IMR-90 (cell line): ENCODE measurements around the gene FAM120A. TPM values are rescaled to one million over a fixed set of nuclear protein-coding genes. Genes with fewer than 3 reads are reported as not detected.

Source experiments
- ATAC-seq: fragments of 200-7000 bp; cut with Tn5 transposase; 2 replicates; pipeline ENCODE4 v1.9.1; 2020; ENCODE audit warnings: low read depth, mild to moderate bottlenecking, moderate library complexity
- BruUV-seq: library from RNA; stranded (reverse); fragments of 400-500 nt; replicated peaks from 2 replicates; lab custom pipeline; 2021; lab: Mats Ljungman, UMichigan
- CTCF ChIA-PET: fragments of 300-600 bp; formaldehyde crosslinking; extraction: SDS; loops from one replicate; lab custom pipeline; 2021; ENCODE audit warnings: antibody characterized with exemption; lab: Yijun Ruan, JAX
- POLR2A ChIA-PET: fragments of 300-600 bp; sonication (Branson Sonifier 250); formaldehyde crosslinking; loops from one replicate; lab custom pipeline; 2022; ENCODE audit warnings: antibody characterized with exemption; ENCODE audit not compliant: unreplicated experiment; lab: Charles Lee
- DNase-seq: peaks from one replicate; pipeline ENCODE4 v3.0.0; 2013
- H2AFZ ChIP-seq: replicated peaks from 2 replicates; pipeline ENCODE3; 2013; ENCODE audit warnings: low read length, mild to moderate bottlenecking; ENCODE audit not compliant: poor library complexity
- H2AK5ac ChIP-seq: 2 replicates; pipeline ENCODE4 v1.6.1; 2013; ENCODE audit warnings: low read depth, low read length, inconsistent platforms
- H2AK9ac ChIP-seq: replicated peaks from 2 replicates; pipeline ENCODE3; 2013; ENCODE audit warnings: mild to moderate bottlenecking, low read depth, low read length, moderate library complexity; ENCODE audit not compliant: poor library complexity
- H2BK120ac ChIP-seq: 2 replicates; pipeline ENCODE4 v1.6.1; 2013; ENCODE audit warnings: low read depth, low read length, inconsistent platforms
- H2BK15ac ChIP-seq: 3 replicates; pipeline ENCODE4 v1.6.1; 2013; ENCODE audit warnings: low read depth, low read length, inconsistent platforms
- H2BK20ac ChIP-seq: 2 replicates; pipeline ENCODE4 v1.6.1; 2013; ENCODE audit warnings: low read depth, mild to moderate bottlenecking, inconsistent platforms, low read length, moderate library complexity
- H2BK5ac ChIP-seq: 2 replicates; pipeline ENCODE4 v1.6.1; 2013; ENCODE audit warnings: mild to moderate bottlenecking, low read depth, low read length, inconsistent platforms; ENCODE audit not compliant: poor library complexity, severe bottlenecking
- H3K14ac ChIP-seq: replicated peaks from 2 replicates; pipeline ENCODE4 v1.6.1; 2013; ENCODE audit warnings: low read depth, low read length, inconsistent platforms
- H3K18ac ChIP-seq: 2 replicates; pipeline ENCODE4 v1.6.1; 2013; ENCODE audit warnings: low read depth, low read length, control low read depth
- H3K23ac ChIP-seq: 2 replicates; pipeline ENCODE4 v1.6.1; 2013; ENCODE audit warnings: low read depth, low read length, inconsistent platforms
- H3K27ac ChIP-seq: 2 replicates; pipeline ENCODE4 v1.5.1; 2013; ENCODE audit warnings: mild to moderate bottlenecking, control low read depth, low read length; ENCODE audit not compliant: insufficient read depth
- H3K27me3 ChIP-seq: 2 replicates; pipeline ENCODE4 v1.6.1; 2013; ENCODE audit warnings: low read length; ENCODE audit not compliant: control insufficient read depth, insufficient read depth
- H3K36me3 ChIP-seq: 2 replicates; pipeline ENCODE4 v1.6.1; 2013; ENCODE audit warnings: low read length, mixed read lengths; ENCODE audit not compliant: control insufficient read depth, insufficient read depth
- H3K4ac ChIP-seq: 2 replicates; pipeline ENCODE4 v1.6.1; 2013; ENCODE audit warnings: low read depth, low read length, inconsistent platforms
- H3K4me1 ChIP-seq: 2 replicates; pipeline ENCODE4 v1.6.1; 2013; ENCODE audit warnings: low read length, mixed read lengths; ENCODE audit not compliant: control insufficient read depth, insufficient read depth
- H3K4me2 ChIP-seq: 2 replicates; pipeline ENCODE4 v1.6.1; 2013; ENCODE audit warnings: low read depth, mild to moderate bottlenecking, control low read depth, low read length, moderate library complexity
- H3K4me3 ChIP-seq: 2 replicates; pipeline ENCODE4 v1.5.1; 2013; ENCODE audit warnings: low read depth, mild to moderate bottlenecking, control low read depth, low read length, moderate library complexity; ENCODE audit not compliant: insufficient read depth
- H3K56ac ChIP-seq: 2 replicates; pipeline ENCODE4 v1.6.1; 2013; ENCODE audit warnings: low read length, inconsistent platforms; ENCODE audit not compliant: insufficient read depth; ENCODE audit errors: extremely low read depth
- H3K79me1 ChIP-seq, 2 experiments: 2 replicates each; pipeline ENCODE4 v1.6.1; 2013; ENCODE audit warnings: low read length in 2 of 2, inconsistent platforms in 1 of 2, low read depth in 1 of 2
- H3K9ac ChIP-seq: 2 replicates; pipeline ENCODE4 v1.6.1; 2013; ENCODE audit warnings: low read depth, low read length, control low read depth
- H3K9me1 ChIP-seq: 2 replicates; pipeline ENCODE4 v1.6.1; 2013; ENCODE audit warnings: low read length, inconsistent platforms; ENCODE audit not compliant: insufficient read depth
- H3K9me3 ChIP-seq: 2 replicates; pipeline ENCODE4 v1.6.1; 2013; ENCODE audit warnings: low read length; ENCODE audit not compliant: control insufficient read depth, insufficient read depth
- H4K20me1 ChIP-seq: 2 replicates; pipeline ENCODE4 v1.6.1; 2013; ENCODE audit warnings: low read length, inconsistent platforms; ENCODE audit not compliant: insufficient read depth
- H4K5ac ChIP-seq: 2 replicates; pipeline ENCODE4 v1.6.1; 2013; ENCODE audit warnings: mild to moderate bottlenecking, low read depth, low read length, control low read depth
- H4K8ac ChIP-seq, 2 experiments: 2 replicates each; pipeline ENCODE4 v1.6.1; 2013; ENCODE audit warnings: low read depth in 2 of 2, low read length in 2 of 2, control low read depth in 1 of 2, inconsistent platforms in 1 of 2
- H4K91ac ChIP-seq: 2 replicates; pipeline ENCODE4 v1.6.1; 2013; ENCODE audit warnings: low read depth, low read length, inconsistent platforms; ENCODE audit not compliant: insufficient read depth
- CTCF ChIP-seq: conservative IDR thresholded peaks from 2 replicates; pipeline ENCODE4 v1.5.1; 2012; ENCODE audit warnings: mild to moderate bottlenecking, low read depth, low read length, improper control_type of control experiment
- ELK1 ChIP-seq: fragments of 150-350 bp; IDR thresholded peaks from 2 replicates; pipeline ENCODE4 v1.6.1; 2016; ENCODE audit warnings: low read depth, mild to moderate bottlenecking, low read length, moderate library complexity, borderline replicate concordance
- MXI1 ChIP-seq: IDR thresholded peaks from 2 replicates; pipeline ENCODE4 v1.6.1; 2012; ENCODE audit warnings: low read depth, mild to moderate bottlenecking, low read length, moderate library complexity, borderline replicate concordance
- POLR2A ChIP-seq: IDR thresholded peaks from 2 replicates; pipeline ENCODE4 v1.6.1; 2012; ENCODE audit warnings: mild to moderate bottlenecking, low read depth, low read length
- RCOR1 ChIP-seq: IDR thresholded peaks from 2 replicates; pipeline ENCODE4 v1.6.1; 2012; ENCODE audit warnings: mild to moderate bottlenecking, low read length, improper control_type of control experiment; ENCODE audit not compliant: insufficient replicate concordance
- RFX5 ChIP-seq: IDR thresholded peaks from 2 replicates; pipeline ENCODE4 v1.8.0; 2012; ENCODE audit warnings: low read depth, mild to moderate bottlenecking, low read length, moderate library complexity
- SMC3 ChIP-seq: fragments of 150-350 bp; IDR thresholded peaks from 2 replicates; pipeline ENCODE4 v1.6.1; 2016; ENCODE audit warnings: low read depth, mild to moderate bottlenecking, antibody characterized with exemption, low read length, moderate library complexity
- whole genome bisulfite sequencing, 2 experiments: methylation state at CpG; one replicate each; pipeline versions ENCODE4 v1.1.5 to v1.1.7; 2013; ENCODE audit warnings: missing lambda C conversion rate in 2 of 2; ENCODE audit not compliant: insufficient read length in 1 of 2; ENCODE audit errors: extremely low coverage in 2 of 2; 5-methylcytosine and 5-hydroxymethylcytosine counted together
- dilution Hi-C: fragments of 300-500 bp; cut with HindIII; formaldehyde crosslinking; loops from one replicate; pipeline ENCODE4 v1.14.3; 2018; ENCODE audit warnings: low sequenced_read_pairs; ENCODE audit not compliant: unreplicated experiment
- in situ Hi-C: fragments of 300-500 bp; cut with MboI; formaldehyde crosslinking; loops from 3 replicates; pipeline ENCODE4 v1.14.3; 2019; ENCODE audit warnings: low sequenced_read_pairs, inconsistent platforms, mixed read lengths
- intact Hi-C: fragments of 100-400 bp; cut with micrococcal nuclease; formaldehyde crosslinking; loops from 2 replicates; pipeline ENCODE4 v1.10.0; 2022
- polyA plus RNA-seq, 3 experiments: library from polyadenylated mRNA; depleted of rRNA; stranded (reverse); fragments of >200 nt; gene quantifications; 2 replicates each; pipeline ENCODE4 v1.2.3, GENCODE V29; 2012; ENCODE audit warnings: low replicate concordance in 1 of 3
- total RNA-seq: library from RNA; depleted of rRNA; stranded (reverse); fragments of >200 nt; gene quantifications from 2 replicates; pipeline ENCODE4 v1.2.3, GENCODE V29; 2012

Gene FAM120A
- total and polyA plus RNA-seq, 2 of the 4 experiments (the other 2 are of a cell fraction): 61.6 to 75.1 TPM

DNA sequence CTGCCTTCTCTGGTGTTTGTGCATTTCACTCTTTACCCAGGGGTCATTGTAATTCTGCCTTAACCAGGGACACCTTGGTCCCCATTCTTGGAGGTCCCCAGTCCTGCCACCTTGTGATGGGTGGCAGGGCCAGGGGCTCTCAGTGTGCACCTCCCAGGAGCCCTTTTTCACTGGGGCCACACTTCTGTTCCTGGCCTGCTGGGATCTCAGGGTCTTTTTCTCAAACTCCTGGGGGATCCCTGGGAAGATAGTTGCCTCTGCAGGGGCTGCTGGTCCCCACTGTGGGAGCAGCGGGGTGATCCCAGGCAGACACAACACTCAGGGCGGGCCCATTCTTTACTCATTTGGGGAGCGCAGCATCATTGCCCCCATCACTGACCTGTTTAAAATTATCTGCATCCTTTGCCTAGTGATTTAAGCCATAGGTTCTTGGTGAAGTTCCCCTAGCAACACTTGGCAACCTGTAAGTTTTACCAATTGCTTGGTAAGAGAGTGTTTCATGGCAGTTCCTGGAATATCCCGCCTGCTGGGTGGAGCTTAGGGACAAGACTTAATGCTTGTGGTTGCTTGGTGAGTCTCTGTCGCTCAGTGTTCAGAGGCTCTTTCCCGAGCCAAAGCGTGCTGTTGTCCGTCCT lies 140.6 kb downstream of the FAM120A start:
- no TSS peak for BruUV-seq
- Histone ChIP-seq H3K23ac (no peak overlapping the region; the same call in 1 of the 2 replicates), H3K9me1 (peaks cover 26% of the 10 kb centered on the region; the same call in 1 of the 2 replicates), H2BK5ac (no peak overlapping the region), H3K36me3 (no peaks in the 10 kb centered on the region), H4K8ac (no peak overlapping the region), H4K91ac (no peak overlapping the region), H3K9ac (no peak overlapping the region), H4K5ac (no peak overlapping the region), H2AK5ac (no peak overlapping the region), H3K4me3 (no peak overlapping the region), H3K27ac (no peak overlapping the region), H3K14ac (no peak overlapping the region), H2AK9ac (no peak overlapping the region), H2BK120ac (no peak overlapping the region), H3K4ac (no peak overlapping the region), H3K18ac (no peak overlapping the region), H2AFZ (no peak overlapping the region), H4K20me1 (peaks cover 79% of the 10 kb centered on the region), H3K56ac (no peak overlapping the region), H2BK15ac (no peak overlapping the region), H2BK20ac (no peak overlapping the region), H3K9me3 (no peaks in the 10 kb centered on the region), H3K4me2 (no peak overlapping the region), H3K4me1 (peaks cover 6% of the 10 kb centered on the region), H3K79me1 (peaks cover 25 to 91% of the 10 kb centered on the region in 2 experiments), H3K27me3 (no peaks in the 10 kb centered on the region)
- dilution Hi-C loops: no loop called here
- in situ Hi-C loops: no loop called here
- POLR2A ChIA-PET: no interaction called here
- intact Hi-C loops: no loop called here
- CTCF ChIA-PET: no interaction called here
- no peak for TF ChIP-seq MXI1
- TF ChIP-seq SMC3: no peak
- TF ChIP-seq RFX5: no peak
- no peak for TF ChIP-seq CTCF
- no peak for TF ChIP-seq POLR2A
- TF ChIP-seq RCOR1: no peak
- TF ChIP-seq ELK1: no peak
- no peak for ATAC-seq
- 88% methylated on average over 4 of the region's 8 CpGs; no CpG with 5 or more reads in 1 of the 2 experiments for WGBS, 2 experiments
- no peak for DNase-seq
